ENCODE data around the gene SYT8.

Gene SYT8

DNA sequence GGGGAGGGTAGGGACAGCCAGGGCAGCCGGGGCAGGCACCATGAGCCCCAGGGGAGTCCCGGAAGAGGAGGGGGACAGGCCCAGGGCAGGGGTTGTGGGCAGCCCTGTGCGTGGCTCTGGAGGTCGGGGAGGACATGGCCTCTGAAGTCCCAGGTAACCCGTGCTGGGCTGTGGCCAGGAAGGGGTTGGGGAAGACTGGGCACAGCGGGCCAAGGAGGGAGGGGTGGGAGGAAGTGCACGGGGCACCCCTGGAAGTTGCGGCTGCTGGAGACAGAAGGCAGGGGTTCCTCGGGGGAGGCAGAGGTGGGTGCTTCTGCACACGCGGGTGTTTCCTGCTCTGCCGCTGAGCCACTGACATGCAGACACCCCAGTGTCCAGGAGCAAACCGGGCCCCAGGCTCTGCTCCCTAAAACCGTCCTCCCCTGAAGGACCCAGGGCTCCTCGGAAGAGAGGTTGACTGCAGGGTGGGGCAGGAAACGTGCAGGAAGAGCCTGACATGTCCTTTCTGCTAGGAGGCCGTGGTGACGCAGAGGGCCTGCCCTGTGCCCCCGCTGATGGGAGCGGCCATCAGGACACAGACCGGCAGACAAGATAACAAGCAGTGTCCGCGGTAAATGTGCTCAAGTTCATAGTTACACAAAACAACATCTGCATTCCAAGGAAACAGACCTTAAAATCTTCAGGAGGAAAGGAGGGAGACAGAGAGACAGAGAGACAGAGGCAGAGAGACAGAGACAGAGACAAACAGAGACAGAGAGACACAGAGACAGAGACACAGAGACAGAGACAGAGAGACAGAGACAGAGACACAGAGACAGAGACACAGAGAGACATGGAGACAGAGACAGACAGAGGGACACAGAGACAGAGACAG is 9.7 kb downstream of the SYT8 start:
- H3K4me1 Mint-ChIP-seq (ENCODE audit: low read depth), result peaks cover 55% of the 10 kb centered on the region
- H3K36me3 Mint-ChIP-seq, result no peaks in the 10 kb centered on the region
- H3K4me3 Mint-ChIP-seq, result peak overlapping the region; percentile 85
- peak overlapping the region; percentile 88 for H3K27ac Mint-ChIP-seq
- H3K9me3 Mint-ChIP-seq (ENCODE audit: low read depth), result no peaks in the 10 kb centered on the region
- H3K27me3 Mint-ChIP-seq, result no peaks in the 10 kb centered on the region

- Mint-ChIP-seq H3K9me3 (ENCODE audit: low read depth) (no peaks in the 10 kb centered on the region), H3K4me3 (peak overlapping the region; percentile 85)
Observed at GRCh38 chr11:1845095-1845429, 10.3 kb downstream of the SYT8 start.

GRCh38 chr11:1845561-1846452 is 11.0 kb downstream of the SYT8 start:
- Mint-ChIP-seq H3K27me3 (no peaks in the 10 kb centered on the region), H3K9me3 (ENCODE audit: low read depth) (no peaks in the 10 kb centered on the region), H3K4me3 (peak overlapping the region; percentile 85), H3K4me1 (ENCODE audit: low read depth) (peaks cover 62% of the 10 kb centered on the region), H3K36me3 (no peaks in the 10 kb centered on the region), H3K27ac (peak overlapping the region; percentile 88)

More at GRCh38 chr11:1845095-1845429, 10.3 kb downstream of the SYT8 start:
- Mint-ChIP-seq H3K36me3 (no peaks in the 10 kb centered on the region), H3K27ac (peak overlapping the region; percentile 88), H3K4me1 (ENCODE audit: low read depth) (peaks cover 56% of the 10 kb centered on the region), H3K27me3 (no peaks in the 10 kb centered on the region)

- Mint-ChIP-seq H3K27ac (no peak overlapping the region), H3K9me3 (ENCODE audit: low read depth) (no peaks in the 10 kb centered on the region), H3K4me3 (peak overlapping the region; percentile 59), H3K36me3 (no peaks in the 10 kb centered on the region), H3K27me3 (no peaks in the 10 kb centered on the region), H3K4me1 (ENCODE audit: low read depth) (peaks cover 68% of the 10 kb centered on the region)
Observed at GRCh38 chr11:1846453-1846932, 11.7 kb downstream of the SYT8 start.

- Mint-ChIP-seq H3K36me3 (no peaks in the 10 kb centered on the region), H3K27ac (no peak overlapping the region), H3K9me3 (ENCODE audit: low read depth) (no peaks in the 10 kb centered on the region), H3K4me3 (no peak overlapping the region), H3K27me3 (no peaks in the 10 kb centered on the region), H3K4me1 (ENCODE audit: low read depth) (peaks cover 74% of the 10 kb centered on the region)
Observed at GRCh38 chr11:1847006-1847735, 12.4 kb downstream of the SYT8 start.

- no peak overlapping the region for H3K4me3 Mint-ChIP-seq
- no peaks in the 10 kb centered on the region for H3K36me3 Mint-ChIP-seq
- H3K4me1 Mint-ChIP-seq (ENCODE audit: low read depth), result peaks cover 83% of the 10 kb centered on the region
- no peak overlapping the region for H3K27ac Mint-ChIP-seq
- no peaks in the 10 kb centered on the region for H3K9me3 Mint-ChIP-seq (ENCODE audit: low read depth)
- no peaks in the 10 kb centered on the region for H3K27me3 Mint-ChIP-seq
Observed at GRCh38 chr11:1847926-1848639, 13.3 kb downstream of the SYT8 start.

- Mint-ChIP-seq H3K27ac (peak overlapping the region; percentile 58), H3K4me1 (ENCODE audit: low read depth) (peaks cover 83% of the 10 kb centered on the region), H3K36me3 (no peaks in the 10 kb centered on the region), H3K4me3 (peak overlapping the region; percentile 54), H3K27me3 (no peaks in the 10 kb centered on the region), H3K9me3 (ENCODE audit: low read depth) (no peaks in the 10 kb centered on the region)
Observed at GRCh38 chr11:1848640-1849430, 14.0 kb downstream of the SYT8 start.

GRCh38 chr11:1851468-1852180 is 16.8 kb downstream of the SYT8 start:
- H3K27ac Mint-ChIP-seq, result peak overlapping the region; percentile 97
- no peaks in the 10 kb centered on the region for H3K9me3 Mint-ChIP-seq (ENCODE audit: low read depth)
- H3K4me1 Mint-ChIP-seq (ENCODE audit: low read depth), result peaks cover 78% of the 10 kb centered on the region
- H3K27me3 Mint-ChIP-seq, result no peaks in the 10 kb centered on the region
- no peaks in the 10 kb centered on the region for H3K36me3 Mint-ChIP-seq
- H3K4me3 Mint-ChIP-seq, result peak overlapping the region; percentile 96

DNA sequence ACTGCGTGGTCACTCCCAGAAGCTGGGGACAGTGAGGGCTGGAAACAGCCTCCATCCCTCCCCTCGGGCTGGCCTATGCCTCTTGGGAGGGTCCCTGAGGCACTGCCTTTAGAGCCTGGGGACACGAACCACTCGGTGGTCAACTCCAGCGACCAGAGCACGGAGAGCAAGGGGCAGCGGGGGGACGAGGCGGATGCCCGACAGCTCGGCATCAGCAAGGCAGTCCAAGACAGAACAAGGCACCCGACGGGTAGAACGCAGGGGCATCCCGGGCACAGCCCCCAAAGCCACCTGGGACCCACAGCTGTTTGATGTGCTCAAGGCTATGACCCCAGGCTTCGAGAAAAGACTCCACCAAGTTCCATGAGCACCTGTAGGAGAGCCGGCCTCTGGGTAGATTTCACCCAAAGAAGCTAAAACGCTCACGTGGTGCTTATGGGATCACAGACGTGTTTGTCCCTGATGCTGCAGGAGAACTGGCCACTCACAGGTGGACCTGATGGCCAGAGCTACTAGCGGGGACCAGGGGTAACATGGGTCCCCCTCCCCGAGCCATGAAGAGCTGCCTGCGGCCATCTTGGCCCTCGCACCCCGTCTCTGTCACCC is 17.6 kb downstream of the SYT8 start:
- no peaks in the 10 kb centered on the region for H3K27me3 Mint-ChIP-seq
- peak overlapping the region; percentile 97 for H3K27ac Mint-ChIP-seq
- H3K36me3 Mint-ChIP-seq, result no peaks in the 10 kb centered on the region
- peak overlapping the region; percentile 96 for H3K4me3 Mint-ChIP-seq
- no peaks in the 10 kb centered on the region for H3K9me3 Mint-ChIP-seq (ENCODE audit: low read depth)
- H3K4me1 Mint-ChIP-seq (ENCODE audit: low read depth), result peaks cover 75% of the 10 kb centered on the region

DNA sequence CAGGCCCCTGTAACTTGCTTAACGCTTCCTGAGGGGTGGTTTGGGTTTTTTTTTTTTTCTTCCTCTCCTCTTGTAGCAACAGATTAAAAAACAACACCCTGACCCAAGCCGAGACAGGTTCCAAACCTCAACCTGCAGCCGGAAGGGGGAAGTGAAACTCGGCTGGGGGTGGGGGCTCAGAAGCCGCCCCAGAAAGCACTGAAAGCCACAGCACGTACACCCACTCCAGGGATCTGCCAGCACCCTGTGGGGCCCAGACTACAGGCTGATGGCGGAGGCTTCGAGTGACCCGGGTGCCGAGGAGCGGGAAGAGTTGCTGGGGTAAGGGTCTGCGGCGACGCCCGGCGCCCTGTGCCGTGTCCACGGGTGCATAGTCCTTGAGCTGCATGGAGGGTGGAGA is 18.1 kb downstream of the SYT8 start, which contains the start of gene LSP1:
Gene LSP1 (plus strand): TSS at position 208 of the 400 bp plus-strand sequence. CDS start 61 bp downstream, at position 269.
- peak within 1 kb of the TSS; percentile 96 for H3K4me3 Mint-ChIP-seq

GRCh38 chr11:1853376-1854131 is 18.8 kb downstream of the SYT8 start:
- H3K9me3 Mint-ChIP-seq (ENCODE audit: low read depth), result no peaks in the 10 kb centered on the region
- no peaks in the 10 kb centered on the region for H3K36me3 Mint-ChIP-seq
- no peaks in the 10 kb centered on the region for H3K27me3 Mint-ChIP-seq
- H3K4me1 Mint-ChIP-seq (ENCODE audit: low read depth), result peaks cover 74% of the 10 kb centered on the region
- peak overlapping the region; percentile 97 for H3K27ac Mint-ChIP-seq
- H3K4me3 Mint-ChIP-seq, result peak overlapping the region; percentile 96

More for the DNA sequence above, 18.1 kb downstream of the SYT8 start, which contains the start of gene LSP1:
- no peaks in the 10 kb centered on the region for H3K27me3 Mint-ChIP-seq
- peaks cover 73% of the 10 kb centered on the region for H3K4me1 Mint-ChIP-seq (ENCODE audit: low read depth)
- no peaks in the 10 kb centered on the region for H3K9me3 Mint-ChIP-seq (ENCODE audit: low read depth)
- peak within 1 kb of the TSS; percentile 97 for H3K27ac Mint-ChIP-seq
- no peaks in the 10 kb centered on the region for H3K36me3 Mint-ChIP-seq

All from activated naive CD8-positive, alpha-beta T cell (primary cell).